Liver (tissue), 9 donors: ENCODE measurements around the gene CYP2E1. TPM values are rescaled to one million over a fixed set of nuclear protein-coding genes. Genes with fewer than 3 reads are reported as not detected.

Experiments
- DNase-seq: peaks from one replicate; pipeline ENCODE4 v3.0.0-alpha.2; 2017; ENCODE audit warnings: low spot score
- H3K27ac ChIP-seq, 2 donors: one replicate each; pipeline ENCODE4 v1.7.0; 2013; ENCODE audit warnings: inconsistent platforms in 2 of 2, low read length in 2 of 2, control low read depth in 1 of 2, low read depth in 1 of 2, mild to moderate bottlenecking in 1 of 2
- H3K27me3 ChIP-seq, 4 donors: one replicate each; pipeline versions ENCODE4 v1.6.1 to v1.7.0; 2013; ENCODE audit warnings: low read length in 3 of 4, inconsistent platforms in 1 of 4, mild to moderate bottlenecking in 1 of 4, moderate library complexity in 1 of 4; ENCODE audit not compliant: control insufficient read depth in 4 of 4, insufficient read depth in 4 of 4
- H3K36me3 ChIP-seq, 4 donors: one replicate each; pipeline versions ENCODE4 v1.6.1 to v1.7.0; 2013; ENCODE audit warnings: low read length in 3 of 4, mild to moderate bottlenecking in 3 of 4, low read depth in 1 of 4, moderate library complexity in 1 of 4; ENCODE audit not compliant: control insufficient read depth in 4 of 4, insufficient read depth in 3 of 4
- H3K4me1 ChIP-seq, 4 donors: one replicate each; pipeline versions ENCODE4 v1.6.1 to v1.7.0; 2013; ENCODE audit warnings: low read length in 3 of 4, mild to moderate bottlenecking in 3 of 4, moderate library complexity in 1 of 4; ENCODE audit not compliant: control insufficient read depth in 4 of 4, insufficient read depth in 4 of 4
- H3K4me3 ChIP-seq, 3 donors: one replicate each; pipeline versions ENCODE4 v1.6.1 to v1.7.0; 2013; ENCODE audit warnings: low read length in 3 of 3, control low read depth in 1 of 3, low read depth in 1 of 3, mild to moderate bottlenecking in 1 of 3
- H3K9ac ChIP-seq, 2 donors: one replicate each; pipeline ENCODE4 v1.7.0; 2013; ENCODE audit warnings: low read length in 2 of 2, mild to moderate bottlenecking in 2 of 2, moderate library complexity in 2 of 2, control low read depth in 1 of 2, low read depth in 1 of 2
- H3K9me3 ChIP-seq, 4 donors: one replicate each; pipeline versions ENCODE4 v1.6.1 to v1.7.0; 2013; ENCODE audit warnings: low read length in 3 of 4; ENCODE audit not compliant: control insufficient read depth in 4 of 4
- ATF3 ChIP-seq: IDR thresholded peaks from 2 replicates; pipeline ENCODE4 v1.6.1; 2016; ENCODE audit warnings: antibody characterized with exemption
- CTCF ChIP-seq: fragments of 150-350 bp; IDR thresholded peaks from 2 replicates; pipeline ENCODE4 v1.5.1; 2017; ENCODE audit warnings: improper control_type of control experiment, low read depth, low read length; ENCODE audit not compliant: missing input control
- EGR1 ChIP-seq, 2 donors: IDR thresholded peaks; 2 replicates each; pipeline ENCODE4 v1.6.1; 2016 to 2018; ENCODE audit warnings: antibody characterized with exemption in 2 of 2, low read depth in 2 of 2
- FOXA1 ChIP-seq: IDR thresholded peaks from 2 replicates; pipeline ENCODE4 v1.6.1; 2016; ENCODE audit warnings: antibody characterized with exemption
- FOXA2 ChIP-seq: IDR thresholded peaks from 2 replicates; pipeline ENCODE4 v1.6.1; 2016; ENCODE audit warnings: antibody characterized with exemption
- GABPA ChIP-seq, 2 donors: IDR thresholded peaks in 1 of 2; conservative IDR thresholded peaks in 1 of 2; 2 replicates each; pipeline ENCODE4 v1.6.1; 2016; ENCODE audit warnings: antibody characterized with exemption in 2 of 2, mild to moderate bottlenecking in 1 of 2, moderate library complexity in 1 of 2
- HNF4A ChIP-seq, 2 donors: conservative IDR thresholded peaks; 2 replicates each; pipeline ENCODE4 v1.6.1; 2016; ENCODE audit warnings: antibody characterized with exemption in 2 of 2, mild to moderate bottlenecking in 2 of 2
- HNF4G ChIP-seq: IDR thresholded peaks from 2 replicates; pipeline ENCODE4 v1.6.1; 2016; ENCODE audit warnings: antibody characterized with exemption
- JUND ChIP-seq, 2 donors: IDR thresholded peaks; 2 replicates each; pipeline ENCODE4 v1.6.1; 2016; ENCODE audit warnings: antibody characterized with exemption in 2 of 2
- MAX ChIP-seq: IDR thresholded peaks from 2 replicates; pipeline ENCODE4 v1.6.1; 2016; ENCODE audit warnings: antibody characterized with exemption
- NR2F2 ChIP-seq: IDR thresholded peaks from 2 replicates; pipeline ENCODE4 v1.6.1; 2016; ENCODE audit warnings: antibody characterized with exemption
- RAD21 ChIP-seq, 2 donors: IDR thresholded peaks; 2 replicates each; pipeline ENCODE4 v1.6.1; 2016; ENCODE audit warnings: antibody characterized with exemption in 2 of 2, mild to moderate bottlenecking in 2 of 2
- RXRA ChIP-seq, 2 donors: IDR thresholded peaks; 2 replicates each; pipeline ENCODE4 v1.6.1; 2017 to 2018; ENCODE audit warnings: antibody characterized with exemption in 2 of 2, mild to moderate bottlenecking in 1 of 2
- SP1 ChIP-seq: IDR thresholded peaks from 2 replicates; pipeline ENCODE4 v1.6.1; 2018; ENCODE audit warnings: antibody characterized with exemption, mild to moderate bottlenecking
- TAF1 ChIP-seq: conservative IDR thresholded peaks from 2 replicates; pipeline ENCODE4 v1.6.1; 2016; ENCODE audit warnings: antibody characterized with exemption, mild to moderate bottlenecking
- YY1 ChIP-seq: IDR thresholded peaks from 2 replicates; pipeline ENCODE4 v1.6.1; 2016; ENCODE audit warnings: antibody characterized with exemption, mild to moderate bottlenecking
- ZBTB33 ChIP-seq: IDR thresholded peaks from 2 replicates; pipeline ENCODE4 v1.6.1; 2016; ENCODE audit warnings: antibody characterized with exemption
- WGBS: extraction: QIAGEN DNeasy Blood & Tissue Kit; methylation state at CpG from one replicate; pipeline ENCODE4 v1.1.7; 2013; 5-methylcytosine and 5-hydroxymethylcytosine counted together
- polyA plus RNA-seq, 2 donors: library from polyadenylated mRNA; stranded (reverse) in 1 of 2; unstranded in 1 of 2; fragments of 200-250 nt in 1 of 2; fragments of >200 nt in 1 of 2; fragmentation: Nextera tagmentation in 1 of 2; extraction: Ambion mirVana in 1 of 2; gene quantifications; one replicate each; pipeline versions ENCODE4 v1.2.1 to v1.2.3, GENCODE V29; 2013 to 2015
- total RNA-seq, 2 donors: library from RNA; depleted of rRNA; stranded (reverse); fragments of >200 nt; gene quantifications; one replicate each; pipeline ENCODE4 v1.2.3, GENCODE V29; 2014
- TF ChIP-seq, protein P1 (sequence below): IDR thresholded peaks from 2 replicates; pipeline ENCODE4 v1.6.1; 2016; ENCODE audit warnings: antibody characterized with exemption, mild to moderate bottlenecking
- donor health status: healthy.
- donor health status: healthy.
- donor health status: healthy.
- donor health status: healthy.
- donor health status: healthy.

The CYP2E1 gene
- total and polyA plus RNA-seq, 4 donors, result 0.93 to 5,149 (median 3,213) TPM

GRCh38 chr10:133481086-133481643 lies 46.0 kb upstream of the CYP2E1 start:
- Histone ChIP-seq H3K27ac (no peak overlapping the region), H3K9ac (no peak overlapping the region), H3K27me3 (no peaks in the 10 kb centered on the region), H3K36me3 (no peaks in the 10 kb centered on the region), H3K4me1 (no peaks in the 10 kb centered on the region), H3K4me3 (no peak overlapping the region), H3K9me3 (peaks cover 2 to 5% (median 3%) of the 10 kb centered on the region in 4 donors)
- WGBS, result 93% methylated on average over 12 of the region's 12 CpGs
- DNase-seq, result no peak
- no peak for TF ChIP-seq MAX

DNA sequence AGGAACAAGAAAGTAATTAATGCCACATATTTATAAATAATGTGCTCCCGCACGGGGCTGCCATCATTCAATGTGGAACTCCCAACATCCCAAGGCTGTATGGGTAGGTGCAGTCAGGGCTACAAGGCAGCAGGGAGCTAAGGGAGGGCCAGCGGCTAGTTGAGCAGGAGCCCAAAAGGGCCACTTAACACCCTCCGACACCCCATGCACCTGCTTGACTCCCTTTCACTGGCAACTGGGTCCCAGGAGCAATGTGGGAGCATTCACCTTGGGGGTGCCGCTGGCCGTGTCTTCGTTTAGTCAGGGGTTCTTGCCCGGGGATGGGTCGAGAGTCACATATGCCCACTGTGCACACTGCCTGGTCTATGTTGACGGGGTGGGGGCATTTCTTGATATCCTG lies 45.5 kb upstream of the CYP2E1 start:
- Histone ChIP-seq H3K4me3 (no peak overlapping the region), H3K9ac (no peak overlapping the region), H3K9me3 (peaks cover 2 to 5% (median 4%) of the 10 kb centered on the region in 4 donors), H3K27ac (no peak overlapping the region), H3K36me3 (no peaks in the 10 kb centered on the region), H3K27me3 (no peaks in the 10 kb centered on the region), H3K4me1 (no peaks in the 10 kb centered on the region)
- DNase-seq, result no peak
- WGBS, result 87% methylated on average over 10 of the region's 10 CpGs
- TF ChIP-seq FOXA1 (no peak), ZBTB33 (no peak), HNF4G (no peak), ATF3 (no peak), NR2F2 (no peak), RXRA (IDR thresholded peaks at IDR 0.05) (no peak), FOXA2 (no peak), EGR1 (IDR thresholded peaks at IDR 0.05; ENCODE audit: low read depth in 2 of 2) (no peak), GABPA (IDR thresholded peaks at IDR 0.05 in 1 of 2, conservative IDR thresholded peaks at IDR 0.05 in 1 of 2) (no peak), RAD21 (IDR thresholded peaks at IDR 0.05) (no peak), HNF4A (conservative IDR thresholded peaks at IDR 0.05) (no peak), MAX (no peak), SP1 (no peak), TAF1 (no peak), YY1 (no peak), CTCF (no peak), JUND (IDR thresholded peaks at IDR 0.05) (no peak)
- TF ChIP-seq, protein P1, sequence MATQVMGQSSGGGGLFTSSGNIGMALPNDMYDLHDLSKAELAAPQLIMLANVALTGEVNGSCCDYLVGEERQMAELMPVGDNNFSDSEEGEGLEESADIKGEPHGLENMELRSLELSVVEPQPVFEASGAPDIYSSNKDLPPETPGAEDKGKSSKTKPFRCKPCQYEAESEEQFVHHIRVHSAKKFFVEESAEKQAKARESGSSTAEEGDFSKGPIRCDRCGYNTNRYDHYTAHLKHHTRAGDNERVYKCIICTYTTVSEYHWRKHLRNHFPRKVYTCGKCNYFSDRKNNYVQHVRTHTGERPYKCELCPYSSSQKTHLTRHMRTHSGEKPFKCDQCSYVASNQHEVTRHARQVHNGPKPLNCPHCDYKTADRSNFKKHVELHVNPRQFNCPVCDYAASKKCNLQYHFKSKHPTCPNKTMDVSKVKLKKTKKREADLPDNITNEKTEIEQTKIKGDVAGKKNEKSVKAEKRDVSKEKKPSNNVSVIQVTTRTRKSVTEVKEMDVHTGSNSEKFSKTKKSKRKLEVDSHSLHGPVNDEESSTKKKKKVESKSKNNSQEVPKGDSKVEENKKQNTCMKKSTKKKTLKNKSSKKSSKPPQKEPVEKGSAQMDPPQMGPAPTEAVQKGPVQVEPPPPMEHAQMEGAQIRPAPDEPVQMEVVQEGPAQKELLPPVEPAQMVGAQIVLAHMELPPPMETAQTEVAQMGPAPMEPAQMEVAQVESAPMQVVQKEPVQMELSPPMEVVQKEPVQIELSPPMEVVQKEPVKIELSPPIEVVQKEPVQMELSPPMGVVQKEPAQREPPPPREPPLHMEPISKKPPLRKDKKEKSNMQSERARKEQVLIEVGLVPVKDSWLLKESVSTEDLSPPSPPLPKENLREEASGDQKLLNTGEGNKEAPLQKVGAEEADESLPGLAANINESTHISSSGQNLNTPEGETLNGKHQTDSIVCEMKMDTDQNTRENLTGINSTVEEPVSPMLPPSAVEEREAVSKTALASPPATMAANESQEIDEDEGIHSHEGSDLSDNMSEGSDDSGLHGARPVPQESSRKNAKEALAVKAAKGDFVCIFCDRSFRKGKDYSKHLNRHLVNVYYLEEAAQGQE, result no peak
